Osteocyte (in vitro differentiated cells): ENCODE results near the gene ISG20. TPM values are rescaled to one million over a fixed set of nuclear protein-coding genes. Genes with fewer than 3 reads are reported as not detected.

Source experiments
- DNase-seq: peaks from one replicate; pipeline ENCODE4 v3.0.0; 2021; ENCODE audit warnings: mixed read lengths; ENCODE audit not compliant: unreplicated experiment; ENCODE audit errors: extremely low spot score
- H3K27ac Mint-ChIP-seq: one replicate; pipeline ENCODE4 v1.8.0; 2021; ENCODE audit warnings: mild to moderate bottlenecking, mixed read lengths; ENCODE audit not compliant: unreplicated experiment
- H3K27me3 Mint-ChIP-seq: one replicate; pipeline ENCODE4 v1.8.0; 2021; ENCODE audit warnings: mixed read lengths; ENCODE audit not compliant: unreplicated experiment
- H3K36me3 Mint-ChIP-seq: one replicate; pipeline ENCODE4 v1.8.0; 2021; ENCODE audit warnings: mixed read lengths; ENCODE audit not compliant: unreplicated experiment
- H3K4me1 Mint-ChIP-seq: one replicate; pipeline ENCODE4 v1.8.0; 2021; ENCODE audit warnings: mixed read lengths; ENCODE audit not compliant: unreplicated experiment
- H3K4me3 Mint-ChIP-seq: one replicate; pipeline ENCODE4 v1.8.0; 2021; ENCODE audit warnings: mild to moderate bottlenecking, moderate library complexity, mixed read lengths; ENCODE audit not compliant: unreplicated experiment
- H3K9me3 Mint-ChIP-seq: one replicate; pipeline ENCODE4 v1.8.0; 2021; ENCODE audit warnings: mixed read lengths; ENCODE audit not compliant: unreplicated experiment
- CTCF ChIP-seq: fragments of 200-600 bp; sonication (generic); IDR thresholded peaks from 2 replicates; pipeline ENCODE4 v1.5.0; 2021; ENCODE audit warnings: antibody characterized with exemption, mild to moderate bottlenecking, moderate library complexity
- total RNA-seq: library from RNA; stranded (reverse); gene quantifications from 2 replicates; pipeline ENCODE4 v1.2.1, GENCODE V29; 2021

Gene ISG20
- total RNA-seq, 1 donor from 2014 or later = 10.2 TPM

GRCh38 chr15:88649753-88650551 is 11.1 kb downstream of the ISG20 start:
- peak; percentile 78 for DNase-seq
- Mint-ChIP-seq H3K36me3 (no peaks in the 10 kb centered on the region), H3K27me3 (no peaks in the 10 kb centered on the region), H3K27ac (peak overlapping the region; percentile 79), H3K9me3 (no peaks in the 10 kb centered on the region), H3K4me1 (peaks cover 27% of the 10 kb centered on the region), H3K4me3 (no peak overlapping the region)
- no peak for TF ChIP-seq CTCF

- no peak for DNase-seq
- Mint-ChIP-seq H3K4me1 (peaks cover 27% of the 10 kb centered on the region), H3K9me3 (no peaks in the 10 kb centered on the region), H3K27me3 (no peaks in the 10 kb centered on the region), H3K27ac (no peak overlapping the region), H3K4me3 (no peak overlapping the region), H3K36me3 (no peaks in the 10 kb centered on the region)
- TF ChIP-seq CTCF = no peak
Observed at GRCh38 chr15:88650556-88650955, 11.7 kb downstream of the ISG20 start.

GRCh38 chr15:88651136-88651732 is 12.4 kb downstream of the ISG20 start:
- H3K27ac Mint-ChIP-seq = no peak overlapping the region
- H3K9me3 Mint-ChIP-seq = no peaks in the 10 kb centered on the region
- no peak for TF ChIP-seq CTCF
- peaks cover 27% of the 10 kb centered on the region for H3K4me1 Mint-ChIP-seq
- no peaks in the 10 kb centered on the region for H3K27me3 Mint-ChIP-seq
- DNase-seq = peak; percentile 42
- H3K4me3 Mint-ChIP-seq = no peak overlapping the region
- no peaks in the 10 kb centered on the region for H3K36me3 Mint-ChIP-seq

- DNase-seq = peak; percentile 59
- H3K4me1 Mint-ChIP-seq = peaks cover 27% of the 10 kb centered on the region
- TF ChIP-seq CTCF = no peak
- no peak overlapping the region for H3K4me3 Mint-ChIP-seq
- no peaks in the 10 kb centered on the region for H3K9me3 Mint-ChIP-seq
- H3K36me3 Mint-ChIP-seq = no peaks in the 10 kb centered on the region
- H3K27me3 Mint-ChIP-seq = no peaks in the 10 kb centered on the region
- no peak overlapping the region for H3K27ac Mint-ChIP-seq
Observed at GRCh38 chr15:88651971-88652370, 13.2 kb downstream of the ISG20 start.

GRCh38 chr15:88652456-88653199 is 13.8 kb downstream of the ISG20 start:
- Mint-ChIP-seq H3K9me3 (no peaks in the 10 kb centered on the region), H3K27me3 (no peaks in the 10 kb centered on the region), H3K36me3 (no peaks in the 10 kb centered on the region), H3K27ac (no peak overlapping the region), H3K4me1 (peaks cover 28% of the 10 kb centered on the region), H3K4me3 (no peak overlapping the region)
- no peak for TF ChIP-seq CTCF
- peak; percentile 71 for DNase-seq
